Stomach (tissue), 9 donors: Measurements from ENCODE around the gene WDR17. TPM values are rescaled to one million over a fixed set of nuclear protein-coding genes. Genes with fewer than 3 reads are reported as not detected.

Source experiments
- DNase-seq, 2 donors: peaks; one replicate each; pipeline versions ENCODE4 v3.0.0 to v3.0.0-alpha.2; 2013 to 2019
- H3K27ac ChIP-seq, 5 donors: fragments of 200-600 bp in 4 of 5; sonication (generic) in 4 of 5; one replicate each; pipeline ENCODE4 v1.5.1; 2013 to 2019; ENCODE audit warnings: mild to moderate bottlenecking in 1 of 5, moderate library complexity in 1 of 5
- H3K27me3 ChIP-seq, 3 donors: fragments of 200-600 bp; sonication (generic); one replicate each; pipeline ENCODE4 v1.5.1; 2017 to 2019; ENCODE audit warnings: mixed run types in 1 of 3
- H3K36me3 ChIP-seq, 4 donors: fragments of 200-600 bp; sonication (generic); 1 replicate in 3 of 4; 2 replicates in 1 of 4; pipeline ENCODE4 v1.5.1; 2016 to 2019
- H3K4me1 ChIP-seq, 4 donors: fragments of 200-600 bp; sonication (generic); one replicate each; pipeline ENCODE4 v1.5.1; 2016 to 2019
- H3K4me3 ChIP-seq, 4 donors: fragments of 200-600 bp; sonication (generic) in 3 of 4; one replicate each; pipeline ENCODE4 v1.5.1; 2016 to 2019; ENCODE audit warnings: mild to moderate bottlenecking in 1 of 4
- H3K9me3 ChIP-seq, 4 donors: fragments of 200-600 bp; sonication (generic); one replicate each; pipeline ENCODE4 v1.5.1; 2016 to 2019
- CTCF ChIP-seq, 7 experiments: fragments of 450-650 bp in 4 of 7; fragments of 200-600 bp in 3 of 7; sonication (generic) in 3 of 7; IDR thresholded peaks; one replicate each; pipeline ENCODE4 v1.5.1; 2016 to 2019; ENCODE audit warnings: antibody characterized with exemption in 7 of 7, control low read depth in 2 of 7, mild to moderate bottlenecking in 1 of 7
- EP300 ChIP-seq: sonication (generic); formaldehyde crosslinking; IDR thresholded peaks from one replicate; pipeline ENCODE4 v1.6.1; 2017; ENCODE audit warnings: antibody characterized with exemption
- POLR2A ChIP-seq, 4 donors: fragments of 450-650 bp; IDR thresholded peaks; one replicate each; pipeline ENCODE4 v1.6.1; 2016; ENCODE audit warnings: antibody characterized with exemption in 4 of 4, control low read depth in 2 of 4, mild to moderate bottlenecking in 1 of 4, moderate library complexity in 1 of 4
- POLR2AphosphoS5 ChIP-seq, 3 donors: sonication (generic); formaldehyde crosslinking; IDR thresholded peaks; one replicate each; pipeline ENCODE4 v1.6.1; 2016; ENCODE audit warnings: antibody characterized with exemption in 3 of 3
- WGBS, 5 donors: extraction: QIAGEN DNeasy Blood & Tissue Kit in 3 of 5; methylation state at CpG; one replicate each; pipeline versions ENCODE4 v1.1.5 to v1.1.7; 2013 to 2018; 5-methylcytosine and 5-hydroxymethylcytosine counted together
- intact Hi-C: fragments of 100-400 bp; cut with DNase I; formaldehyde crosslinking; loops from one replicate; pipeline ENCODE4 v1.15.1; 2023; ENCODE audit warnings: low total_unique reads
- polyA plus RNA-seq, 3 donors: library from polyadenylated mRNA; stranded (reverse); fragments of 200-250 nt; gene quantifications; one replicate each; pipeline ENCODE4 v1.2.3, GENCODE V29; 2013
- total RNA-seq, 5 donors: library from RNA; depleted of rRNA; stranded (reverse); fragments of >200 nt; gene quantifications; one replicate each; pipeline versions ENCODE4 v1.1.0 to v1.2.3, GENCODE V29; 2014 to 2016
- donor health status: healthy with polysubstance abuse.
- donor health status: Bipolar disorder and iron deficiency.
- donor health status: healthy.

The WDR17 gene
- total and polyA plus RNA-seq, 8 donors, result 0.31 to 6.6 (median 1.8) TPM; not detected in 1

- intact Hi-C loops, result no loop called here
- Histone ChIP-seq H3K36me3 (no peaks in the 10 kb centered on the region), H3K4me1 (no peaks in the 10 kb centered on the region), H3K27ac (no peak overlapping the region), H3K9me3 (no peaks in the 10 kb centered on the region), H3K27me3 (no peaks in the 10 kb centered on the region), H3K4me3 (no peak overlapping the region)
- WGBS, 5 donors, result 78 to 82% (median 79%) methylated on average over 2 of the region's 2 CpGs
- TF ChIP-seq CTCF (IDR thresholded peaks at IDR 0.05) (no peak), POLR2A (IDR thresholded peaks at IDR 0.05) (no peak), EP300 (no peak), POLR2AphosphoS5 (IDR thresholded peaks at IDR 0.05) (no peak)
- no peak for DNase-seq
Measured at GRCh38 chr4:176084769-176085168, 19.1 kb downstream of the WDR17 start.

- intact Hi-C loops, result no loop called here
- Histone ChIP-seq H3K4me1 (no peaks in the 10 kb centered on the region), H3K4me3 (no peak overlapping the region), H3K9me3 (peaks cover 0 to 3% (median 0%) of the 10 kb centered on the region in 4 donors), H3K36me3 (no peaks in the 10 kb centered on the region), H3K27me3 (no peaks in the 10 kb centered on the region), H3K27ac (no peak overlapping the region)
- TF ChIP-seq POLR2A (IDR thresholded peaks at IDR 0.05) (no peak), CTCF (IDR thresholded peaks at IDR 0.05) (no peak), POLR2AphosphoS5 (IDR thresholded peaks at IDR 0.05) (no peak)
- no peak for DNase-seq
- WGBS, 5 donors, result 61 to 77% (median 73%) methylated on average over 2 of the region's 2 CpGs
Measured at GRCh38 chr4:176090115-176090514, 24.5 kb downstream of the WDR17 start.

- no peaks in the 10 kb centered on the region for H3K27me3 ChIP-seq
- no peaks in the 10 kb centered on the region for H3K36me3 ChIP-seq
- H3K4me3 ChIP-seq, result no peak overlapping the region
- H3K4me1 ChIP-seq, result no peaks in the 10 kb centered on the region
- WGBS, 5 donors, result 83 to 92% (median 88%) methylated on average over 2 of the region's 2 CpGs
- H3K9me3 ChIP-seq, result peaks cover 0 to 6% (median 0%) of the 10 kb centered on the region in 4 donors
- no peak for TF ChIP-seq POLR2AphosphoS5 (IDR thresholded peaks at IDR 0.05)
- no peak for TF ChIP-seq POLR2A (IDR thresholded peaks at IDR 0.05)
- TF ChIP-seq CTCF (IDR thresholded peaks at IDR 0.05), result no peak
- TF ChIP-seq EP300, result no peak
- H3K27ac ChIP-seq, result no peak overlapping the region
- DNase-seq, result no peak
- intact Hi-C loops, result no loop called here
Measured at GRCh38 chr4:176099314-176099713, 33.7 kb downstream of the WDR17 start.

GRCh38 chr4:176102414-176103063 is 36.9 kb downstream of the WDR17 start:
- no peak for TF ChIP-seq CTCF (IDR thresholded peaks at IDR 0.05)
- no peak for TF ChIP-seq POLR2AphosphoS5 (IDR thresholded peaks at IDR 0.05)
- TF ChIP-seq POLR2A (IDR thresholded peaks at IDR 0.05), result no peak
- TF ChIP-seq EP300, result no peak

More at GRCh38 chr4:176102414-176103063, 36.9 kb downstream of the WDR17 start:
- H3K9me3 ChIP-seq, result peaks cover 0 to 6% (median 0%) of the 10 kb centered on the region in 4 donors
- intact Hi-C loops, result no loop called here
- no peak overlapping the region for H3K27ac ChIP-seq
- H3K4me1 ChIP-seq, result no peaks in the 10 kb centered on the region
- H3K36me3 ChIP-seq, result no peaks in the 10 kb centered on the region
- no peaks in the 10 kb centered on the region for H3K27me3 ChIP-seq
- no peak overlapping the region for H3K4me3 ChIP-seq
- no peak for DNase-seq
